IMR-90 (cell line): ENCODE measurements around the gene TPT1. TPM values are rescaled to one million over a fixed set of nuclear protein-coding genes. Genes with fewer than 3 reads are reported as not detected.

Source experiments
- ATAC-seq: fragments of 200-7000 bp; cut with Tn5 transposase; 2 replicates; pipeline ENCODE4 v1.9.1; 2020; ENCODE audit warnings: low read depth, mild to moderate bottlenecking, moderate library complexity
- BruUV-seq: library from RNA; stranded (reverse); fragments of 400-500 nt; replicated peaks from 2 replicates; lab custom pipeline; 2021; lab: Mats Ljungman, UMichigan
- CTCF ChIA-PET: fragments of 300-600 bp; formaldehyde crosslinking; extraction: SDS; loops from one replicate; lab custom pipeline; 2021; ENCODE audit warnings: antibody characterized with exemption; lab: Yijun Ruan, JAX
- POLR2A ChIA-PET: fragments of 300-600 bp; sonication (Branson Sonifier 250); formaldehyde crosslinking; loops from one replicate; lab custom pipeline; 2022; ENCODE audit warnings: antibody characterized with exemption; ENCODE audit not compliant: unreplicated experiment; lab: Charles Lee
- DNase-seq: peaks from one replicate; pipeline ENCODE4 v3.0.0; 2013
- H2AFZ ChIP-seq: replicated peaks from 2 replicates; pipeline ENCODE3; 2013; ENCODE audit warnings: low read length, mild to moderate bottlenecking; ENCODE audit not compliant: poor library complexity
- H2AK5ac ChIP-seq: 2 replicates; pipeline ENCODE4 v1.6.1; 2013; ENCODE audit warnings: low read depth, low read length, inconsistent platforms
- H2AK9ac ChIP-seq: replicated peaks from 2 replicates; pipeline ENCODE3; 2013; ENCODE audit warnings: mild to moderate bottlenecking, low read depth, low read length, moderate library complexity; ENCODE audit not compliant: poor library complexity
- H2BK120ac ChIP-seq: 2 replicates; pipeline ENCODE4 v1.6.1; 2013; ENCODE audit warnings: low read depth, low read length, inconsistent platforms
- H2BK15ac ChIP-seq: 3 replicates; pipeline ENCODE4 v1.6.1; 2013; ENCODE audit warnings: low read depth, low read length, inconsistent platforms
- H2BK20ac ChIP-seq: 2 replicates; pipeline ENCODE4 v1.6.1; 2013; ENCODE audit warnings: low read depth, mild to moderate bottlenecking, inconsistent platforms, low read length, moderate library complexity
- H2BK5ac ChIP-seq: 2 replicates; pipeline ENCODE4 v1.6.1; 2013; ENCODE audit warnings: mild to moderate bottlenecking, low read depth, low read length, inconsistent platforms; ENCODE audit not compliant: poor library complexity, severe bottlenecking
- H3K14ac ChIP-seq: replicated peaks from 2 replicates; pipeline ENCODE4 v1.6.1; 2013; ENCODE audit warnings: low read depth, low read length, inconsistent platforms
- H3K18ac ChIP-seq: 2 replicates; pipeline ENCODE4 v1.6.1; 2013; ENCODE audit warnings: low read depth, low read length, control low read depth
- H3K23ac ChIP-seq: 2 replicates; pipeline ENCODE4 v1.6.1; 2013; ENCODE audit warnings: low read depth, low read length, inconsistent platforms
- H3K27ac ChIP-seq: 2 replicates; pipeline ENCODE4 v1.5.1; 2013; ENCODE audit warnings: mild to moderate bottlenecking, control low read depth, low read length; ENCODE audit not compliant: insufficient read depth
- H3K27me3 ChIP-seq: 2 replicates; pipeline ENCODE4 v1.6.1; 2013; ENCODE audit warnings: low read length; ENCODE audit not compliant: control insufficient read depth, insufficient read depth
- H3K36me3 ChIP-seq: 2 replicates; pipeline ENCODE4 v1.6.1; 2013; ENCODE audit warnings: low read length, mixed read lengths; ENCODE audit not compliant: control insufficient read depth, insufficient read depth
- H3K4ac ChIP-seq: 2 replicates; pipeline ENCODE4 v1.6.1; 2013; ENCODE audit warnings: low read depth, low read length, inconsistent platforms
- H3K4me1 ChIP-seq: 2 replicates; pipeline ENCODE4 v1.6.1; 2013; ENCODE audit warnings: low read length, mixed read lengths; ENCODE audit not compliant: control insufficient read depth, insufficient read depth
- H3K4me2 ChIP-seq: 2 replicates; pipeline ENCODE4 v1.6.1; 2013; ENCODE audit warnings: low read depth, mild to moderate bottlenecking, control low read depth, low read length, moderate library complexity
- H3K4me3 ChIP-seq: 2 replicates; pipeline ENCODE4 v1.5.1; 2013; ENCODE audit warnings: low read depth, mild to moderate bottlenecking, control low read depth, low read length, moderate library complexity; ENCODE audit not compliant: insufficient read depth
- H3K56ac ChIP-seq: 2 replicates; pipeline ENCODE4 v1.6.1; 2013; ENCODE audit warnings: low read length, inconsistent platforms; ENCODE audit not compliant: insufficient read depth; ENCODE audit errors: extremely low read depth
- H3K79me1 ChIP-seq, 2 experiments: 2 replicates each; pipeline ENCODE4 v1.6.1; 2013; ENCODE audit warnings: low read length in 2 of 2, inconsistent platforms in 1 of 2, low read depth in 1 of 2
- H3K9ac ChIP-seq: 2 replicates; pipeline ENCODE4 v1.6.1; 2013; ENCODE audit warnings: low read depth, low read length, control low read depth
- H3K9me1 ChIP-seq: 2 replicates; pipeline ENCODE4 v1.6.1; 2013; ENCODE audit warnings: low read length, inconsistent platforms; ENCODE audit not compliant: insufficient read depth
- H3K9me3 ChIP-seq: 2 replicates; pipeline ENCODE4 v1.6.1; 2013; ENCODE audit warnings: low read length; ENCODE audit not compliant: control insufficient read depth, insufficient read depth
- H4K20me1 ChIP-seq: 2 replicates; pipeline ENCODE4 v1.6.1; 2013; ENCODE audit warnings: low read length, inconsistent platforms; ENCODE audit not compliant: insufficient read depth
- H4K5ac ChIP-seq: 2 replicates; pipeline ENCODE4 v1.6.1; 2013; ENCODE audit warnings: mild to moderate bottlenecking, low read depth, low read length, control low read depth
- H4K8ac ChIP-seq, 2 experiments: 2 replicates each; pipeline ENCODE4 v1.6.1; 2013; ENCODE audit warnings: low read depth in 2 of 2, low read length in 2 of 2, control low read depth in 1 of 2, inconsistent platforms in 1 of 2
- H4K91ac ChIP-seq: 2 replicates; pipeline ENCODE4 v1.6.1; 2013; ENCODE audit warnings: low read depth, low read length, inconsistent platforms; ENCODE audit not compliant: insufficient read depth
- POLR2A ChIP-seq: IDR thresholded peaks from 2 replicates; pipeline ENCODE4 v1.6.1; 2012; ENCODE audit warnings: mild to moderate bottlenecking, low read depth, low read length
- USF2 ChIP-seq: fragments of 150-350 bp; IDR thresholded peaks from 2 replicates; pipeline ENCODE4 v1.6.1; 2017; ENCODE audit warnings: mild to moderate bottlenecking, antibody characterized with exemption, low read length, low read depth
- WGBS, 2 experiments: methylation state at CpG; one replicate each; pipeline versions ENCODE4 v1.1.5 to v1.1.7; 2013; ENCODE audit warnings: missing lambda C conversion rate in 2 of 2; ENCODE audit not compliant: insufficient read length in 1 of 2; ENCODE audit errors: extremely low coverage in 2 of 2; 5-methylcytosine and 5-hydroxymethylcytosine counted together
- dilution Hi-C: fragments of 300-500 bp; cut with HindIII; formaldehyde crosslinking; loops from one replicate; pipeline ENCODE4 v1.14.3; 2018; ENCODE audit warnings: low sequenced_read_pairs; ENCODE audit not compliant: unreplicated experiment
- in situ Hi-C: fragments of 300-500 bp; cut with MboI; formaldehyde crosslinking; loops from 3 replicates; pipeline ENCODE4 v1.14.3; 2019; ENCODE audit warnings: low sequenced_read_pairs, inconsistent platforms, mixed read lengths
- intact Hi-C: fragments of 100-400 bp; cut with micrococcal nuclease; formaldehyde crosslinking; loops from 2 replicates; pipeline ENCODE4 v1.10.0; 2022
- polyA plus RNA-seq, 3 experiments: library from polyadenylated mRNA; depleted of rRNA; stranded (reverse); fragments of >200 nt; gene quantifications; 2 replicates each; pipeline ENCODE4 v1.2.3, GENCODE V29; 2012; ENCODE audit warnings: low replicate concordance in 1 of 3
- total RNA-seq: library from RNA; depleted of rRNA; stranded (reverse); fragments of >200 nt; gene quantifications from 2 replicates; pipeline ENCODE4 v1.2.3, GENCODE V29; 2012

Gene TPT1
- total and polyA plus RNA-seq, 2 of the 4 experiments (the other 2 are of a cell fraction) = 1,663 to 2,665 TPM

DNA sequence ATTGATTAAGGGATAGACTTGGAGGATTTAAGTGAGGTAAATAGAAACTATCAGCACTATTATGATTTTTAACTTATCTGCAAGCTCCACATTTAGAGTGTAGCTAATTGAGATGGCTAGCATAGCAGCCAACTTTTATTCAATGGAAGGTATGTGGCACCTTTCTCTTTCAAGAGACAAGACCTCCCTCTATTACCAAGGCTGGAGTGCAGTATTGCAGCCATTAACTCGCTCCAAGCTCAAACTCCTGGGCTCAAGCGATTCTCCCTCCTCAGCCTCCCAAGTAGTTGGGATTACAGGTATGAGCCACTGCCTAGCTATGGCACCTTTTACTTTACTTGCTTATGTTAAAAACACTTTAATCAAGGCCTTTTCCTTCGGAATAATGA lies 8.2 kb downstream of the TPT1 start:
- no peak overlapping the region for H3K9ac ChIP-seq
- no peak overlapping the region for H2AK9ac ChIP-seq
- H3K9me3 ChIP-seq = no peaks in the 10 kb centered on the region
- no peak overlapping the region for H3K18ac ChIP-seq
- no peak overlapping the region for H3K4ac ChIP-seq
- no peak overlapping the region for H3K23ac ChIP-seq
- no peak overlapping the region for H2BK120ac ChIP-seq
- H3K4me2 ChIP-seq = no peak overlapping the region
- H2AFZ ChIP-seq = no peak overlapping the region
- H2AK5ac ChIP-seq = no peak overlapping the region
- BruUV-seq = no TSS peak
- dilution Hi-C loops (no loop called here), intact Hi-C loops (no loop called here), in situ Hi-C loops (no loop called here)
- no peak overlapping the region for H3K4me3 ChIP-seq
- peaks cover 72% of the 10 kb centered on the region for H4K20me1 ChIP-seq
- H2BK5ac ChIP-seq = no peak overlapping the region
- TF ChIP-seq USF2 (no peak), POLR2A (peak; percentile 12; the same call in 1 of the 2 replicates)
- H3K79me1 ChIP-seq = peaks cover 17 to 60% of the 10 kb centered on the region in 2 experiments
- H4K8ac ChIP-seq = no peak overlapping the region
- no peak overlapping the region for H2BK15ac ChIP-seq
- H3K36me3 ChIP-seq = peaks cover 25% of the 10 kb centered on the region
- no peaks in the 10 kb centered on the region for H3K27me3 ChIP-seq
- POLR2A ChIA-PET = interaction anchor here (0.6 kb wide), 1 partner anchor 21 kb away, joined by 3 read pairs; no protein-coding TSS in a partner anchor
- no peak for ATAC-seq
- H4K91ac ChIP-seq = no peak overlapping the region
- peaks cover 20% of the 10 kb centered on the region for H3K9me1 ChIP-seq
- WGBS, 2 experiments = no CpG with 5 or more reads among the region's 3 CpGs
- peaks cover 11% of the 10 kb centered on the region for H3K4me1 ChIP-seq
- CTCF ChIA-PET = interaction anchor here (1.0 kb wide), 1 partner anchor 38 kb away, joined by 3 read pairs; no protein-coding TSS in a partner anchor
- no peak overlapping the region for H3K56ac ChIP-seq
- H2BK20ac ChIP-seq = no peak overlapping the region
- no peak for DNase-seq
- H3K27ac ChIP-seq = no peak overlapping the region
- no peak overlapping the region for H4K5ac ChIP-seq
- no peak overlapping the region for H3K14ac ChIP-seq
